ENCODE results near the gene EP300. TPM values are rescaled to one million over a fixed set of nuclear protein-coding genes. Genes with fewer than 3 reads are reported as not detected.

Gene EP300
- polyA plus RNA-seq, 1 donor from 2014 or later = 13.9 TPM

DNA sequence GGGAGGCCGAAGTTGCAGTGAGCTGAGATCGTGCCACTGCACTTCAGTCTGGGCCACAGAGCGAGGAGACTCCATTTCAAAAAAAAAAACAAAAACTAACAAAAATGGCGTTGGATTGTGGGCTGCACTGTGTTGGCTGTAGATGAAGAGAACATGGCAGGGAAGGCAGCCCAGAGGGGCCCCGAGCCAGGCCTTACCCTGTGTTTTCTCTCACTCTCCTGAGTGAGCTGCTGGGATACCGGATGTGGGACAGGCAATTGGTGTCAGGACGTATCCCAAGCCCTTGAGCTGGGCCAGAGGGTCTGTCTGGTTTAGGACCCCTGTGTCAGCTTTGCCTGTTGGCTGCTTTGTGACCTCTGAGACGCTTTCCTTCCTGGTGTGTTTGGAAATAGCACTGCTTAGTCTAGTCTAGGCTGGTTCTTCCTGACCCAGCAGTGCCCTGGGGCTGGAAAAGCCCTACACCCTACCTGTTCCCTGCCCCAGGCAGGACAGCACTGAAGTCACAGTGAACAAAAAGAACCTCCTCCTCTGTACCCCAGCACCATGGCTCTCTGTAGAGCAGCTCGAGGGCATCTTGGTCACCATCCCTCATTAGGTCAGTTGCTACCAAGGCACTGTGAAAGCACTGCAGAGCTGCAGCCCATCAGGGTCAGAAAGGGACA, 130.6 kb downstream of the EP300 start:
- Histone ChIP-seq H3K9me2 (ENCODE audit: insufficient read depth, low read length) (no peaks in the 10 kb centered on the region), H3K27me3 (ENCODE audit: insufficient read depth, low read depth, low read length) (no peaks in the 10 kb centered on the region), H3K9ac (ENCODE audit: low read length) (no peak overlapping the region), H3K36me3 (ENCODE audit: insufficient read depth, low read length) (no peaks in the 10 kb centered on the region), H3F3A (ENCODE audit: insufficient read depth, low read length, poor library complexity, severe bottlenecking) (no peaks in the 10 kb centered on the region), H4K20me1 (ENCODE audit: insufficient read depth) (no peaks in the 10 kb centered on the region), H3K4me3 (ENCODE audit: low read length) (no peak overlapping the region), H3K27ac (ENCODE audit: low read length) (no peak overlapping the region), H3K4me2 (ENCODE audit: low read length) (no peak overlapping the region), H3K79me2 (replicated peaks; ENCODE audit: insufficient read depth, low read length) (no peaks in the 10 kb centered on the region), H2AFZ (ENCODE audit: low read depth, low read length) (no peak overlapping the region), H3K9me3 (ENCODE audit: low read length) (no peaks in the 10 kb centered on the region)
- TF ChIP-seq MXI1 (conservative IDR thresholded peaks at IDR 0.05; ENCODE audit: poor library complexity, severe bottlenecking) (no peak), EP300 (conservative IDR thresholded peaks at IDR 0.05; ENCODE audit: poor library complexity, severe bottlenecking) (no peak), CTCF (IDR thresholded peaks at IDR 0.05; ENCODE audit: poor library complexity, severe bottlenecking) (no peak), POLR2AphosphoS5 (IDR thresholded peaks at IDR 0.05) (no peak), SMC3 (conservative IDR thresholded peaks at IDR 0.05; ENCODE audit: poor library complexity) (no peak), TAF1 (IDR thresholded peaks at IDR 0.05; ENCODE audit: low read depth) (no peak), EZH2 (IDR thresholded peaks at IDR 0.05; ENCODE audit: borderline replicate concordance, insufficient read depth, low read length, poor library complexity, severe bottlenecking) (no peak), RAD21 (conservative IDR thresholded peaks at IDR 0.05) (no peak)
- TF ChIP-seq, protein P1, sequence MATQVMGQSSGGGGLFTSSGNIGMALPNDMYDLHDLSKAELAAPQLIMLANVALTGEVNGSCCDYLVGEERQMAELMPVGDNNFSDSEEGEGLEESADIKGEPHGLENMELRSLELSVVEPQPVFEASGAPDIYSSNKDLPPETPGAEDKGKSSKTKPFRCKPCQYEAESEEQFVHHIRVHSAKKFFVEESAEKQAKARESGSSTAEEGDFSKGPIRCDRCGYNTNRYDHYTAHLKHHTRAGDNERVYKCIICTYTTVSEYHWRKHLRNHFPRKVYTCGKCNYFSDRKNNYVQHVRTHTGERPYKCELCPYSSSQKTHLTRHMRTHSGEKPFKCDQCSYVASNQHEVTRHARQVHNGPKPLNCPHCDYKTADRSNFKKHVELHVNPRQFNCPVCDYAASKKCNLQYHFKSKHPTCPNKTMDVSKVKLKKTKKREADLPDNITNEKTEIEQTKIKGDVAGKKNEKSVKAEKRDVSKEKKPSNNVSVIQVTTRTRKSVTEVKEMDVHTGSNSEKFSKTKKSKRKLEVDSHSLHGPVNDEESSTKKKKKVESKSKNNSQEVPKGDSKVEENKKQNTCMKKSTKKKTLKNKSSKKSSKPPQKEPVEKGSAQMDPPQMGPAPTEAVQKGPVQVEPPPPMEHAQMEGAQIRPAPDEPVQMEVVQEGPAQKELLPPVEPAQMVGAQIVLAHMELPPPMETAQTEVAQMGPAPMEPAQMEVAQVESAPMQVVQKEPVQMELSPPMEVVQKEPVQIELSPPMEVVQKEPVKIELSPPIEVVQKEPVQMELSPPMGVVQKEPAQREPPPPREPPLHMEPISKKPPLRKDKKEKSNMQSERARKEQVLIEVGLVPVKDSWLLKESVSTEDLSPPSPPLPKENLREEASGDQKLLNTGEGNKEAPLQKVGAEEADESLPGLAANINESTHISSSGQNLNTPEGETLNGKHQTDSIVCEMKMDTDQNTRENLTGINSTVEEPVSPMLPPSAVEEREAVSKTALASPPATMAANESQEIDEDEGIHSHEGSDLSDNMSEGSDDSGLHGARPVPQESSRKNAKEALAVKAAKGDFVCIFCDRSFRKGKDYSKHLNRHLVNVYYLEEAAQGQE (IDR thresholded peaks at IDR 0.05; ENCODE audit: borderline replicate concordance) = no peak

DNA sequence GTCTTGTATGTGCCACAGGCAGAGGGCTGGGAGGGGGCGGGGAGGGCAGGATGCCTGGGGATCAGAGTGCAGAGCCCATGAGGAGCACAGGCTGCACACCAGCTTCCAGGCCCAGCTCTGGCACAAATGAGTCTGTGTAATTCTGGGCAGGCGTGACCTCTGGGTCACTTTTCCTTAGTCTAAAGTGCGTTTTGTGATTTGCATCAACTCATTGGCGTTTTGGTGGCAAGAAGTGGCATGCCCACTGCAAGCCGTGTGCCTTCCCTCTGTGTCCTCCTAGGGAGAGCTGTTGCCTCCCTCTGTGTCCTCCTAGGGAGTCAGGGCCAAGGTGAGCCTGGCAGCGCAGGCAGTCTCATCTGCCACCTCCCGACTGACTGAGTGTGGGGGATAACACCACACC, 131.1 kb downstream of the EP300 start:
- H3K9me2 ChIP-seq (ENCODE audit: insufficient read depth, low read length) = no peaks in the 10 kb centered on the region
- no peaks in the 10 kb centered on the region for H4K20me1 ChIP-seq (ENCODE audit: insufficient read depth)
- no peaks in the 10 kb centered on the region for H3K36me3 ChIP-seq (ENCODE audit: insufficient read depth, low read length)
- no peak overlapping the region for H3K9ac ChIP-seq (ENCODE audit: low read length)
- no peak overlapping the region for H3K4me2 ChIP-seq (ENCODE audit: low read length)
- no peak overlapping the region for H3K27ac ChIP-seq (ENCODE audit: low read length)
- H2AFZ ChIP-seq (ENCODE audit: low read depth, low read length) = no peak overlapping the region
- no peaks in the 10 kb centered on the region for H3K9me3 ChIP-seq (ENCODE audit: low read length)
- H3F3A ChIP-seq (ENCODE audit: insufficient read depth, low read length, poor library complexity, severe bottlenecking) = no peaks in the 10 kb centered on the region
- TF ChIP-seq, protein P1 (IDR thresholded peaks at IDR 0.05; ENCODE audit: borderline replicate concordance) = no peak
- no peak for TF ChIP-seq MXI1 (conservative IDR thresholded peaks at IDR 0.05; ENCODE audit: poor library complexity, severe bottlenecking)
- TF ChIP-seq POLR2AphosphoS5 (IDR thresholded peaks at IDR 0.05) = no peak
- TF ChIP-seq SMC3 (conservative IDR thresholded peaks at IDR 0.05; ENCODE audit: poor library complexity) = no peak
- no peak for TF ChIP-seq EP300 (conservative IDR thresholded peaks at IDR 0.05; ENCODE audit: poor library complexity, severe bottlenecking)
- no peak for TF ChIP-seq EZH2 (IDR thresholded peaks at IDR 0.05; ENCODE audit: borderline replicate concordance, insufficient read depth, low read length, poor library complexity, severe bottlenecking)
- no peak for TF ChIP-seq CTCF (IDR thresholded peaks at IDR 0.05; ENCODE audit: poor library complexity, severe bottlenecking)
- TF ChIP-seq TAF1 (IDR thresholded peaks at IDR 0.05; ENCODE audit: low read depth) = no peak
- no peak for TF ChIP-seq RAD21 (conservative IDR thresholded peaks at IDR 0.05)
- H3K79me2 ChIP-seq (replicated peaks; ENCODE audit: insufficient read depth, low read length) = no peaks in the 10 kb centered on the region
- H3K27me3 ChIP-seq (ENCODE audit: insufficient read depth, low read depth, low read length) = no peaks in the 10 kb centered on the region
- H3K4me3 ChIP-seq (ENCODE audit: low read length) = no peak overlapping the region
